HepG2 (cell line): ENCODE measurements around the gene MGAT5. TPM values are rescaled to one million over a fixed set of nuclear protein-coding genes. Genes with fewer than 3 reads are reported as not detected.

Experiments
- ATAC-seq: fragments of 200-7000 bp; cut with Tn5 transposase; 3 replicates; pipeline ENCODE4 v1.9.1; 2020; ENCODE audit warnings: mild to moderate bottlenecking, moderate library complexity
- BruUV-seq: library from RNA; stranded (reverse); fragments of 400-500 nt; replicated peaks from 2 replicates; lab custom pipeline; 2021; lab: Mats Ljungman, UMichigan
- CTCF ChIA-PET: fragments of 300-600 bp; formaldehyde crosslinking; extraction: SDS; loops from one replicate; lab custom pipeline; 2021; ENCODE audit warnings: low total read pairs, inconsistent platforms, low intra/inter-chr PET ratio; lab: Yijun Ruan, JAX
- POLR2A ChIA-PET: fragments of 350-600 bp; sonication (Branson Sonifier 250); formaldehyde crosslinking; loops from one replicate; lab custom pipeline; 2020; ENCODE audit warnings: antibody characterized with exemption, inconsistent platforms; lab: Yijun Ruan, JAX
- DNase-seq: peaks from one replicate; pipeline ENCODE4 v3.0.0-alpha.2; 2015; ENCODE audit warnings: low spot score
- FAIRE-seq: peaks from 3 replicates; lab custom pipeline; 2011; peaks lifted over from hg19 to GRCh38; lab: Jason Lieb, UNC
- H2AFZ ChIP-seq: one replicate; pipeline ENCODE4 v1.6.1; 2011; ENCODE audit warnings: low read length, inconsistent platforms
- H3K27ac ChIP-seq: fragments of 300-600 bp; 3 replicates; pipeline ENCODE4 v1.8.0; 2011; ENCODE audit warnings: mixed run types, mild to moderate bottlenecking, mixed read lengths, low read length, inconsistent platforms; ENCODE audit not compliant: insufficient read depth; ENCODE audit errors: extremely low read length
- H3K27me3 ChIP-seq, 2 experiments: fragments of 200-600 bp in 1 of 2; 2 replicates in 1 of 2; 3 replicates in 1 of 2; pipeline versions ENCODE4 v1.6.0 to v1.8.0; 2011; ENCODE audit warnings: low read length in 2 of 2, mild to moderate bottlenecking in 2 of 2, moderate library complexity in 2 of 2, inconsistent platforms in 1 of 2; ENCODE audit not compliant: insufficient read depth in 2 of 2, control insufficient read depth in 1 of 2
- H3K36me3 ChIP-seq, 2 experiments: fragments of 200-600 bp in 1 of 2; replicated peaks in 1 of 2; 2 replicates in 1 of 2; 3 replicates in 1 of 2; pipeline versions ENCODE4 v1.5.1 to v1.8.0; 2011; ENCODE audit warnings: low read length in 2 of 2, inconsistent platforms in 1 of 2; ENCODE audit not compliant: insufficient read depth in 2 of 2, control insufficient read depth in 1 of 2
- H3K4me1 ChIP-seq: 2 replicates; pipeline ENCODE4 v1.5.1; 2012; ENCODE audit warnings: low read length, inconsistent platforms; ENCODE audit not compliant: insufficient read depth
- H3K4me2 ChIP-seq: 2 replicates; pipeline ENCODE4 v1.6.0; 2011; ENCODE audit warnings: low read depth, low read length, inconsistent platforms
- H3K4me3 ChIP-seq, 3 experiments: fragments of 200-600 bp in 1 of 3; sonication (generic), shearing (Covaris generic) in 1 of 3; replicated peaks in 1 of 3; 2 replicates each; pipeline ENCODE4 v1.5.1; 2011 to 2016; ENCODE audit warnings: low read length in 3 of 3, inconsistent platforms in 2 of 3, low read depth in 2 of 3, mild to moderate bottlenecking in 2 of 3, control low read depth in 1 of 3, mixed read lengths in 1 of 3; ENCODE audit not compliant: insufficient read depth in 1 of 3
- H3K79me2 ChIP-seq: one replicate; pipeline ENCODE4 v1.6.1; 2011; ENCODE audit warnings: low read length, inconsistent platforms; ENCODE audit not compliant: insufficient read depth
- H3K9ac ChIP-seq: 2 replicates; pipeline ENCODE4 v1.6.0; 2011; ENCODE audit warnings: mild to moderate bottlenecking, low read depth, low read length, inconsistent platforms; ENCODE audit not compliant: insufficient read depth
- H3K9me3 ChIP-seq: 2 replicates; pipeline ENCODE4 v1.5.1; 2012; ENCODE audit warnings: mild to moderate bottlenecking, low read length
- H4K20me1 ChIP-seq: 2 replicates; pipeline ENCODE4 v1.6.0; 2011; ENCODE audit warnings: inconsistent platforms, mild to moderate bottlenecking, low read length, moderate library complexity; ENCODE audit not compliant: insufficient read depth
- FOXP4 ChIP-seq: sonication (generic); formaldehyde crosslinking; IDR thresholded peaks from 2 replicates; pipeline ENCODE4 v1.4.0; 2020; ENCODE audit warnings: missing genetic modification reagents
- NFE2 ChIP-seq: sonication (generic); formaldehyde crosslinking; IDR thresholded peaks from 2 replicates; pipeline ENCODE4 v1.4.0; 2020; ENCODE audit warnings: missing genetic modification reagents
- SNAPC4 ChIP-seq: sonication (generic); formaldehyde crosslinking; IDR thresholded peaks from 2 replicates; pipeline ENCODE4 v1.4.0; 2020; ENCODE audit warnings: mild to moderate bottlenecking, missing genetic modification reagents
- THYN1 ChIP-seq: sonication (generic); formaldehyde crosslinking; IDR thresholded peaks from 2 replicates; pipeline ENCODE4 v1.8.1; 2023; ENCODE audit warnings: low read depth, mild to moderate bottlenecking, moderate library complexity, missing genetic modification reagents, borderline replicate concordance
- ZBTB14 ChIP-seq: sonication (generic); formaldehyde crosslinking; IDR thresholded peaks from 2 replicates; pipeline ENCODE4 v1.4.0; 2020; ENCODE audit warnings: missing genetic modification reagents
- ZNF24 ChIP-seq: fragments of 450-650 bp; IDR thresholded peaks from 2 replicates; pipeline ENCODE4 v1.6.1; 2017; ENCODE audit warnings: antibody characterized with exemption, mild to moderate bottlenecking
- ZNF605 ChIP-seq: sonication (generic); formaldehyde crosslinking; IDR thresholded peaks from 2 replicates; pipeline ENCODE4 v1.8.0; 2022; ENCODE audit warnings: mild to moderate bottlenecking, missing genetic modification reagents
- ZNF629 ChIP-seq: sonication (generic); formaldehyde crosslinking; conservative IDR thresholded peaks from 2 replicates; pipeline ENCODE4 v1.5.0; 2020; ENCODE audit warnings: missing genetic modification reagents
- ZNF652 ChIP-seq: IDR thresholded peaks from 2 replicates; pipeline ENCODE4 v1.6.1; 2016; ENCODE audit warnings: low read depth, borderline replicate concordance
- WGBS: methylation state at CpG from one replicate; pipeline ENCODE4 v1.1.6; 2017; ENCODE audit warnings: low lambda C conversion rate; 5-methylcytosine and 5-hydroxymethylcytosine counted together
- in situ Hi-C: cut with HindIII; loops from 2 replicates; pipeline ENCODE4 v1.10.0; 2017; ENCODE audit warnings: low pct_unique_long_range_greater_than_20kb; ENCODE audit not compliant: extremely low pct_ligation_motif_present
- intact Hi-C: fragments of 100-400 bp; cut with micrococcal nuclease; formaldehyde crosslinking; loops from one replicate; pipeline ENCODE4 v1.10.0; 2022; ENCODE audit not compliant: unreplicated experiment
- polyA plus RNA-seq, 8 experiments: library from polyadenylated mRNA; depleted of rRNA in 3 of 8; stranded (reverse) in 7 of 8; unstranded in 1 of 8; fragments of >200 nt; fragmentation: Illumina TruSeq in 4 of 8; extraction: Trizol in 4 of 8; gene quantifications; 2 replicates each; pipeline versions ENCODE4 v1.2.1 to v1.2.3, GENCODE V29; 2011 to 2016; ENCODE audit warnings: low read depth in 4 of 8, missing spikeins in 1 of 8, mixed read lengths in 1 of 8; ENCODE audit not compliant: insufficient read depth in 1 of 8
- total RNA-seq, 5 experiments: library from RNA; depleted of rRNA; stranded (reverse); fragments of >200 nt; fragmentation: Illumina TruSeq; extraction: Trizol; gene quantifications; 2 replicates each; pipeline ENCODE4 v1.2.3, GENCODE V29; 2016; ENCODE audit warnings: low read depth in 1 of 5
- TF ChIP-seq, protein P1 (sequence below): IDR thresholded peaks from 2 replicates; pipeline ENCODE4 v1.4.0; 2020; ENCODE audit warnings: mild to moderate bottlenecking, missing genetic modification reagents

The MGAT5 gene
- total and polyA plus RNA-seq, 2 of the 13 experiments (the other 11 are each of a cell fraction or from before 2014, with no cell fraction given), result 33.1 to 60.2 TPM

GRCh38 chr2:134432435-134432883 lies 178.6 kb downstream of the MGAT5 start (continued):
- TF ChIP-seq ZNF629, result peak; percentile 52; the same call in 1 of the 2 replicates
- no peak for TF ChIP-seq NFE2 (CRISPR knock-in tag)
- 0 out of 2 replicates have a peak, but pooled peaks have one; percentile 63 for TF ChIP-seq ZNF24
- TF ChIP-seq ZNF652 (CRISPR knock-in tag), result peak; percentile 70; the same call in 1 of the 2 replicates
- TF ChIP-seq FOXP4 (CRISPR knock-in tag), result peak; percentile 98
- TF ChIP-seq THYN1 (CRISPR knock-in tag), result peak; percentile 86; the same call in 1 of the 2 replicates
- TF ChIP-seq ZNF605 (CRISPR knock-in tag), result peak; percentile 86
- TF ChIP-seq ZBTB14, result no peak

DNA sequence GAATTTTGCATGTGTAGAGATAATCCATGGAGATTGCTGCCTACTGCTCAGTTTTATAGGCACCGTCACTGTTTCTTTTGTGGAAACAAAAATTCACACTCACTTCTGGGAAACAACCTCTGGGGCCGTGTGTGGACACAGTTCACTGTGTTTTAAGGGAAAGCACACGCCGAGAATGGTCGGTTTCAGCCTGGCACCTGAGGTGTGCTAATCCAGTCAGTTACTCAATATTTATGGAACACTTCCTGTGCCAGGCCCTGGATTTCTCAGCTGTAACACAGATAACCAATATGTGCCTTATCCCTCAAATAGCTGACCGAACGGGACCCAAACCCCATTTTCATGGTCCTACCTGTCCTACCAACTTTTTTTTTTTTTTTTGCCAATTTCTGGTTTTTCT lies 179.6 kb downstream of the MGAT5 start:
- no peak overlapping the region for H2AFZ ChIP-seq
- 65% methylated on average over 7 of the region's 7 CpGs for WGBS
- H3K9ac ChIP-seq, result no peak overlapping the region; the same call in 1 of the 2 replicates
- no peak for DNase-seq
- no peaks in the 10 kb centered on the region for H3K9me3 ChIP-seq
- CTCF ChIA-PET, result interaction anchor here (1.7 kb wide), 1 partner anchor 17 kb away, joined by 8 read pairs; no protein-coding TSS in a partner anchor
- no peak overlapping the region for H3K4me3 ChIP-seq
- in situ Hi-C loops (no loop called here), intact Hi-C loops (loop anchor here (2.0 to 5.0 kb wide), 2 partner anchors 17 to 316 kb away; no protein-coding TSS in a partner anchor)
- ATAC-seq, result no peak
- H3K4me1 ChIP-seq, result peaks cover 65% of the 10 kb centered on the region
- H3K36me3 ChIP-seq, result peaks cover 48 to 87% of the 10 kb centered on the region in 2 experiments
- H3K79me2 ChIP-seq, result peaks cover 53% of the 10 kb centered on the region
- H4K20me1 ChIP-seq, result 0 out of 2 replicates have a peak, but pooled peaks cover 3% of the 10 kb centered on the region
- H3K4me2 ChIP-seq, result peak overlapping the region; percentile 47; the same call in 1 of the 2 replicates
- POLR2A ChIA-PET, result interaction anchor here (0.9 to 4.3 kb wide), 2 partner anchors 18 to 22 kb away, joined by 3 to 26 read pairs; no protein-coding TSS in a partner anchor
- no peak for FAIRE-seq
- peak overlapping the region; percentile 56 for H3K27ac ChIP-seq
- H3K27me3 ChIP-seq, result no peaks in the 10 kb centered on the region
- BruUV-seq, result no TSS peak
- TF ChIP-seq, protein P1, sequence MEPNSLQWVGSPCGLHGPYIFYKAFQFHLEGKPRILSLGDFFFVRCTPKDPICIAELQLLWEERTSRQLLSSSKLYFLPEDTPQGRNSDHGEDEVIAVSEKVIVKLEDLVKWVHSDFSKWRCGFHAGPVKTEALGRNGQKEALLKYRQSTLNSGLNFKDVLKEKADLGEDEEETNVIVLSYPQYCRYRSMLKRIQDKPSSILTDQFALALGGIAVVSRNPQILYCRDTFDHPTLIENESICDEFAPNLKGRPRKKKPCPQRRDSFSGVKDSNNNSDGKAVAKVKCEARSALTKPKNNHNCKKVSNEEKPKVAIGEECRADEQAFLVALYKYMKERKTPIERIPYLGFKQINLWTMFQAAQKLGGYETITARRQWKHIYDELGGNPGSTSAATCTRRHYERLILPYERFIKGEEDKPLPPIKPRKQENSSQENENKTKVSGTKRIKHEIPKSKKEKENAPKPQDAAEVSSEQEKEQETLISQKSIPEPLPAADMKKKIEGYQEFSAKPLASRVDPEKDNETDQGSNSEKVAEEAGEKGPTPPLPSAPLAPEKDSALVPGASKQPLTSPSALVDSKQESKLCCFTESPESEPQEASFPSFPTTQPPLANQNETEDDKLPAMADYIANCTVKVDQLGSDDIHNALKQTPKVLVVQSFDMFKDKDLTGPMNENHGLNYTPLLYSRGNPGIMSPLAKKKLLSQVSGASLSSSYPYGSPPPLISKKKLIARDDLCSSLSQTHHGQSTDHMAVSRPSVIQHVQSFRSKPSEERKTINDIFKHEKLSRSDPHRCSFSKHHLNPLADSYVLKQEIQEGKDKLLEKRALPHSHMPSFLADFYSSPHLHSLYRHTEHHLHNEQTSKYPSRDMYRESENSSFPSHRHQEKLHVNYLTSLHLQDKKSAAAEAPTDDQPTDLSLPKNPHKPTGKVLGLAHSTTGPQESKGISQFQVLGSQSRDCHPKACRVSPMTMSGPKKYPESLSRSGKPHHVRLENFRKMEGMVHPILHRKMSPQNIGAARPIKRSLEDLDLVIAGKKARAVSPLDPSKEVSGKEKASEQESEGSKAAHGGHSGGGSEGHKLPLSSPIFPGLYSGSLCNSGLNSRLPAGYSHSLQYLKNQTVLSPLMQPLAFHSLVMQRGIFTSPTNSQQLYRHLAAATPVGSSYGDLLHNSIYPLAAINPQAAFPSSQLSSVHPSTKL (CRISPR knock-in tag), result peak; percentile 41; the same call in 1 of the 2 replicates
- 0 out of 2 replicates have a peak, but pooled peaks have one; percentile 11 for TF ChIP-seq SNAPC4
